Gastroesophageal sphincter (tissue), 3 donors: ENCODE data around the gene NSFL1C.

Source experiments
- CTCF ChIP-seq, 4 experiments: fragments of 200-600 bp in 2 of 4; fragments of 450-650 bp in 2 of 4; sonication (generic) in 1 of 4; IDR thresholded peaks; one replicate each; pipeline ENCODE4 v1.5.1; 2017 to 2019; ENCODE audit warnings: antibody characterized with exemption in 4 of 4, mild to moderate bottlenecking in 2 of 4, moderate library complexity in 2 of 4
- EP300 ChIP-seq: sonication (generic); formaldehyde crosslinking; IDR thresholded peaks from one replicate; pipeline ENCODE4 v1.6.1; 2017; ENCODE audit warnings: antibody characterized with exemption, mild to moderate bottlenecking
- POLR2A ChIP-seq, 2 donors: fragments of 450-650 bp; IDR thresholded peaks; one replicate each; pipeline ENCODE4 v1.6.1; 2017; ENCODE audit warnings: antibody characterized with exemption in 2 of 2, mild to moderate bottlenecking in 2 of 2, moderate library complexity in 1 of 2
- POLR2AphosphoS5 ChIP-seq: sonication (generic); formaldehyde crosslinking; IDR thresholded peaks from one replicate; pipeline ENCODE4 v1.6.1; 2017; ENCODE audit warnings: antibody characterized with exemption

DNA sequence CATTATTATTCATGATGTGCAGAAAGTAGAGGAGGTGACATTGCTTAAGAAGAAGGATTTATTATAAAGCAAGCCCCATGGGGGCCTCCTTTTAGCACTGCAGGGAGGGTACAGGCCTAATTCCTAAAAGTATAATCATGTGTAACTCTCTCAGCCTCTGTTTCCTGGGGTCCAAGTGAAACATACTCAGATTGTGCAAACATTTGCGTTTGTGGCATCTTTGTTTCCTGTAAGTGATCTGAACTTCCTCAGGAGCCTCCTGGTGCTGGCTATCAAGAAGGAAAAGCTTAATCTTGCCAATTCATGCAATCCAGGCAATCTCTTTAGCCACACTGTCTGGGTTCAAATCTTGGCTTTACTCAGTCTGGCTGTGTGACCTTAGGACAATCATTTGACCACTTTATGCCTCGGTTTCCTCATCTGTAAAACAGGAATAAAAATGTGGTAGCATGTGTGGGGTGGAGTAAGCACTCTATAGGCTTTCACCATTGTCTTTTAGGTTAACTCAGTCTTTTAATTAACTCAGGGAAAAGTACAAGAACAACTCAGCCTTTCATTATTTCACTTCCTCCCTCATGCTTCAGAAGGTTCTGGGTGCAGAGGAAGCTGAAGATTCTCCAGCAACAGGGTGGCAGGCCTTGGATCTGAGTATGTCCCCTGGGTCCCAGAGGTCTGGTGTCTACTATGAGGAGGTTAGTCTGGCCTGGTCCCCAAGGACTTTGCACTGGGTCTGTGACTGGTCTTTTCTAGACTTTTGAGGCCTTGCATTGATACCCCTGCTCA is 25.4 kb upstream of the NSFL1C start:
- no peak for TF ChIP-seq POLR2AphosphoS5
- no peak for TF ChIP-seq EP300
- TF ChIP-seq CTCF (IDR thresholded peaks at IDR 0.05) = no peak
- no peak for TF ChIP-seq POLR2A (IDR thresholded peaks at IDR 0.05)
